ENCODE data around the gene RGL2.
"Not testable (repeated sequence)": the region's sequence is repeated elsewhere in the genome, so short reads cannot be mapped to it uniquely, and the experiment has no call there.

RGL2 gene

DNA sequence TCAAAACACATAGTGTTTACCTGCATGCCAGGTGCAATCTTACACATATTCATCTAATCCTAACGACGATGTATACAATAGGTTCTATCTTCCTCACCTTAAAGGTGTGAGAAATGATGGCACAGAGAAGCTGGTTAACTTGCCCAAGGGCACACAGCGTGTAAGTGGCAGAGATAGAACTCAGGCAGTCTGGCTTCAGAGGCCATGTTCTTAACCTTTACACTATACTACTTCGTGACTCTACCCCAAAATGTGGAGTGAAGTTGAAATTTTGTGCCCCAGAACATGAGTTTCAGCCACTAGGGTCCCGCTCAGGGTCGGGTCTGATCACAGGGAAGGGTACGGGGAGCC is 27.6 kb downstream of the RGL2 start:
- peak overlapping the region; percentile 99 for H3K4me3 ChIP-seq (ENCODE audit: low read depth, low read length)
- in situ Hi-C loops (cut with HindIII; ENCODE audit: low pct_ligation_motif_present, low sequenced_read_pairs), result no loop called here
- peak; percentile 21 for TF ChIP-seq CTCF (IDR thresholded peaks at IDR 0.05; ENCODE audit: low read depth, low read length, missing control alignments)
- no peaks in the 10 kb centered on the region for H3K27me3 ChIP-seq (replicated peaks)
- peaks cover 56% of the 10 kb centered on the region for H3K36me3 ChIP-seq (replicated peaks)
- peak overlapping the region; percentile 93 for H3K27ac ChIP-seq
- no peak for DNase-seq

GRCh38 chr6:33264015-33264414 is 34.7 kb downstream of the RGL2 start:
- no peak for DNase-seq
- in situ Hi-C loops (cut with HindIII; ENCODE audit: low pct_ligation_motif_present, low sequenced_read_pairs), result no loop called here
- H3K27ac ChIP-seq, result no peak overlapping the region
- peaks cover 46% of the 10 kb centered on the region for H3K36me3 ChIP-seq (replicated peaks)
- H3K4me3 ChIP-seq (ENCODE audit: low read depth, low read length), result no peak overlapping the region
- TF ChIP-seq CTCF (IDR thresholded peaks at IDR 0.05; ENCODE audit: low read depth, low read length, missing control alignments), result no peak
- H3K27me3 ChIP-seq (replicated peaks), result no peaks in the 10 kb centered on the region

- DNase-seq; in situ Hi-C loops (cut with HindIII; ENCODE audit: low pct_ligation_motif_present, low sequenced_read_pairs); H3K4me3 ChIP-seq (ENCODE audit: low read depth, low read length); H3K27me3 ChIP-seq (replicated peaks); H3K27ac ChIP-seq: not testable (repeated sequence)
- H3K36me3 ChIP-seq (replicated peaks), result peaks cover 39% of the 10 kb centered on the region
These were observed 36.3 kb downstream of the RGL2 start for GRCh38 chr6:33262490-33262889.

DNA sequence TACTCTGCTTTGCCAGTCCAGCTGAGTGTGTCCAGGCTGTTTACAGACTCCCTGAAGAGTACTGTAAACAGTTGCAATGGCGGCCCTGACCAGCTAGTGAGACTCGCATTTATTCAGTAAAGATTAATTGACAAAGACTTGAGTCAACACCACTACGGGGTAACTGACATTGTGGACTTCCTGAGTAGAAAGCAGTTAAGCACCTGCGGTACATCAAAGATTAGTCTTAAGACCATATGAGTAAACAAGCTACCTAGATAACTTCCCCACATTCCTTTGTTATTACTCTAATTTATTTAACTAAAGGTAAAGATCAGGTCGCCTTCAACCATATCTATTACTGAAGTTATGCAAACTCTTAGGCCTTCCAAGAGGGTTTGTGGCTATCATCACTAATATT is 39.7 kb downstream of the RGL2 start:
- no peak overlapping the region for H3K27ac ChIP-seq
- DNase-seq, result no peak
- in situ Hi-C loops (cut with HindIII; ENCODE audit: low pct_ligation_motif_present, low sequenced_read_pairs), result no loop called here
- no peak for TF ChIP-seq CTCF (IDR thresholded peaks at IDR 0.05; ENCODE audit: low read depth, low read length, missing control alignments)
- H3K36me3 ChIP-seq (replicated peaks), result peaks cover 13% of the 10 kb centered on the region
- no peaks in the 10 kb centered on the region for H3K27me3 ChIP-seq (replicated peaks)
- no peak overlapping the region for H3K4me3 ChIP-seq (ENCODE audit: low read depth, low read length)

DNA sequence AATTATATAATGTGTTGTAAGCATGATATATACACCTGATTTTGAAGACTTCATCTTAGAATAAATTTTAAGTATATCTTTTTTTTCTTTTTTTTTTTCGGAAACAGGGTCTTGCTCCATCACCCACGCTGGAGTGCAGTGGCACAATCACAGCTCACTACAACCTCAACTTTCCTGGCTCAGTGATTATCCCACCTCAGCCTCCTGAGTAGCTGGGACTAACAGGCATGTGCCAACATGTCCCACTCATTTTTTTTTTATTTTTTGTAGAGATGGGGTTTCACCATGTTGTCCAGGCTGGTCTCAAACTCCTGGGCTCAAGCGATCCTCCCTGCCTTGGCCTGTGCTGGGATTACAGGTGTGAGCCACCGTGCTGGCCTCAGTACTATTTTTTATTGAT is 44.2 kb downstream of the RGL2 start:
- DNase-seq, result no peak
- H3K27ac ChIP-seq, result no peak overlapping the region
- H3K4me3 ChIP-seq (ENCODE audit: low read depth, low read length), result no peak overlapping the region
- no peak for TF ChIP-seq CTCF (IDR thresholded peaks at IDR 0.05; ENCODE audit: low read depth, low read length, missing control alignments)
- H3K36me3 ChIP-seq (replicated peaks), result peaks cover 3% of the 10 kb centered on the region
- in situ Hi-C loops (cut with HindIII; ENCODE audit: low pct_ligation_motif_present, low sequenced_read_pairs), result no loop called here
- H3K27me3 ChIP-seq (replicated peaks), result no peaks in the 10 kb centered on the region

DNA sequence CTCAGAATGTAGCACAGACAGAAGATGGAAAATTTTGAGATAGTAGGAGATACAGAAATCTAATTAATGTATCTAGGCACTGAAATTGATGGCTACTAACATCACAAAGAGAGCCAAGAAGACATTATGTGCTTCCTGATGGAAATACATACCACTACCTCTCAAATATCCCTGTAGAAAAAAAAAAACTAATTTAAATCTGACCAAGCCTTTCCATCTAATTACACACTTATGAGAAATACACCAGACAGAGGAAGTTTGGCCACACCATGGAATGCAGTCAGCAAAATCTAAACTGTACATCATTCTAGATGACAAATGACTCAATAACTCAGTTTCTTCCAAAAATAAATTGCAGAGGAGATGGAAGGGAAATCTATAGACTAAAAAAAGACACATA is 46.0 kb downstream of the RGL2 start:
- no peak for DNase-seq
- Histone ChIP-seq H3K4me3 (ENCODE audit: low read depth, low read length) (no peak overlapping the region), H3K36me3 (replicated peaks) (peaks cover 3% of the 10 kb centered on the region), H3K27me3 (replicated peaks) (no peaks in the 10 kb centered on the region), H3K27ac (no peak overlapping the region)
- in situ Hi-C loops (cut with HindIII; ENCODE audit: low pct_ligation_motif_present, low sequenced_read_pairs), result no loop called here
- TF ChIP-seq CTCF (IDR thresholded peaks at IDR 0.05; ENCODE audit: low read depth, low read length, missing control alignments), result no peak
